GM18505 (cell line): Measurements from ENCODE around the gene STON2.

ENCODE experiments used
- ATAC-seq: cut with Tn5 transposase; IDR thresholded peaks from one replicate; pipeline ENCODE4 v1.9.1; 2021; ENCODE audit not compliant: unreplicated experiment
- POLR2A ChIP-seq: IDR thresholded peaks from 4 replicates; pipeline ENCODE4 v1.6.1; 2011; ENCODE audit warnings: borderline replicate concordance; ENCODE audit not compliant: insufficient read depth, insufficient read length; ENCODE audit errors: extremely low read depth

Gene STON2

DNA sequence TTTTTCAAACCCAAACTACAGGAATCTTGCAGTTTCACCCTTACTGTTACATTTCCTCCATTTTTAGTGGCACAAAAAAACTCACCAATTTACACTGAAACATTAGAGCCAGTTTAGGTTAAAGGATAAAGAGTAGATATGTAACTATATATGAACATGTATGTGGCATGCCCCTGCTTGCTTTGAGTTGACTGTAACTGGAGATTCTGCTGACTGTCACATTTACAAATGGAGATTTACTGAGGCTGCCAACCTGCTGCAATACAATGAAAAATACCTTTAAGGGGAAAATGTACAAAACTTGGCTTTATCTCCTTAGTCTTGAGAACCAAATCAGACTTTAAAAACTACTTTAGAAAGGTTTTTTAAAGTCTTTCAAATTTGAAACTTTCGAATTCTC, 28.3 kb downstream of the STON2 start:
- TF ChIP-seq POLR2A: no peak
- ATAC-seq: no peak

- no peak for ATAC-seq
- TF ChIP-seq POLR2A: no peak
Observed at GRCh38 chr14:81367563-81367962, 32.6 kb downstream of the STON2 start.

GRCh38 chr14:81366884-81367283, 33.2 kb downstream of the STON2 start:
- no peak for TF ChIP-seq POLR2A
- ATAC-seq: no peak

GRCh38 chr14:81366214-81366613, 33.9 kb downstream of the STON2 start:
- no peak for ATAC-seq
- TF ChIP-seq POLR2A: no peak

GRCh38 chr14:81363746-81364378, 36.3 kb downstream of the STON2 start:
- no peak for TF ChIP-seq POLR2A
- ATAC-seq: no peak

- no peak for TF ChIP-seq POLR2A
- ATAC-seq: no peak
Observed at GRCh38 chr14:81353691-81354323, 46.3 kb downstream of the STON2 start.

GRCh38 chr14:81352413-81352812, 47.7 kb downstream of the STON2 start:
- no peak for TF ChIP-seq POLR2A
- ATAC-seq: no peak

DNA sequence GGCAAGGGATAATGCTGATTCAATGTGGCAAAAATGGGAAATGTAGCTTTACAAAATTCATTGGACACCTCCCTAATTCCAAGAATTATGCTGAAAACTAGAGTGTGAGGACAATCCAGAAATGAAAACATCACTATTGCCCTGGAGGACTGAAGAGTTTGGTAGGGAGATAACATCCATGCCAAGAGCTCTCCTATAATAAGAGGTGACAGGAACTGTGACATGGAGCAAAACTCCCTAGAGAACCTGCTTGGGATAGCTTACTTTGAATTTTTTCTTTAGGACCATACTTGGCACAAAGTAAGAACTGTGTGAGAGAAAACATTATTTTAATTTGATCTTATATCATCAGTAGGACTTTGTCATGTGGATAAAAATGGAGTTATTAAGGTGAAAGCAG, 48.9 kb downstream of the STON2 start:
- ATAC-seq: no peak

DNA sequence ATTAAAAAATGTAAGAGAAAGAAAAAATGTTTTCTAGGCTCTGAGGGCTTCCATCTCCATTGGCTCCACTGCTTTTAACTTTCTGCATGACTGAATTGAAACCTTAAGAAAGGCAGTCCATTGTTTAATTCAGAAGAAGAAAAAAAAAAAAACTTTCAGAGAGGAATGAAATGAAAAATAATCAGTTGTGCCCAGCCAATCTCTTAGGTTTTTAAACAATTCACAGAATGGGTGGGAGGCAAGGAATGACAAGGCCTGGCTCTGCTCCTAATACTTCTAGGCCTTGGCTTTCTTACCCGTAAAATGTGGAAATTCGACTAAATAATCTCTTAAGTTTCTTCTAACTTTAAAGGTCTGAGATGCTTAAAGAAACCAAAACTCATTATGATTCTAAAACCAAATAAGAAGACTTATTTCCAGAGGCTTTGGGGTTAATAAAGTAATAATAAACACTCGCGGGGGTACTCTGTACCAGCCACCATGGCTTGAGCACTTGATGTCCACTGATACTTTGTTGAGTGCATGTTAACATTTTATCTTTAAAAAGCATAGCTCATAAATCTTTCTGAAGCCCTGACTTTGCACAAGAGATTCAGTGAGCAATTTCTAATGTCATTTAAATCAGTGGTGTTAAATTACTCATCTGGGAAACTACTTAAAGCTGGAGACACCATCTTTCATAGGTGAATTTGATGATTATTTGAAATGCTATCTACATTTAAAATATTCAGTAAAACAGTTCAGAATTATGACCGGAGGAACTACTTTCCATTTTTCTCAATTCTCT, 49.6 kb downstream of the STON2 start:
- no peak for TF ChIP-seq POLR2A
- no peak for ATAC-seq

More for the DNA sequence above, 48.9 kb downstream of the STON2 start:
- no peak for TF ChIP-seq POLR2A

- TF ChIP-seq POLR2A: no peak
- no peak for ATAC-seq
Observed at GRCh38 chr14:81348061-81348460, 52.1 kb downstream of the STON2 start.

GRCh38 chr14:81345781-81346180, 54.3 kb downstream of the STON2 start:
- TF ChIP-seq POLR2A: no peak

DNA sequence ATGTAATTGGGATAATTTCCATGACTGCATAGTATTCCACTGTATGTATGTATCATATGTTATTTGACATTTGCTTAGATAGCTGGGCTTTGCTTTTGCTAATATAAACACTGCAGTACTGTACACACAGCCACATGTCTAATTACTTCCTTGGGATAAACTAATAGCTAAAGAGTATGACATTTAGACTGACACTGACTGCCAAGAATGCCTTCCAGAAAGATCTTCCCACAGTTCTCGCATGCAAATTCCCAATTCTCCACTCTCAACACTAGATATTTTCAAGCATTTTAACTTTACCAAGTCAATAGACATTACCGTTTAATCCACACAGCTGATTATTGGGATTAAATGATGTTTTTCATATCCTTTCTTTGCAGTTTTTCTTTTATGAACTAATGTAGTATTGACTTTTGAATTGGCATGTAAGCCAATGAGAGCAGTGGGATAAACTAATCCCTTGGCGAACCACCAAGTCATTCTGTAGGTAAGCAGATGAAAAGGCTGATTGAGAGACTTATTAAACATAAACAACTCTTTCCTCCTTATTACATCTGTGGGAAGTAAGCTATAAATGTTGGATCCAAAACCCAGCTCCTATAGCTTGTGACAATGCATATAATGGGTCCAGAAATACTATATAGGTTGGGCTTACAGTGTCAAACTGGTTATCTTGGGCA, 55.5 kb downstream of the STON2 start:
- TF ChIP-seq POLR2A: no peak
- ATAC-seq: no peak

More at GRCh38 chr14:81345781-81346180, 54.3 kb downstream of the STON2 start:
- ATAC-seq: no peak

- ATAC-seq: no peak
- TF ChIP-seq POLR2A: no peak
Observed at GRCh38 chr14:81343701-81344100, 56.4 kb downstream of the STON2 start.
